CD4-positive, alpha-beta memory T cell (primary cell): Measurements from ENCODE around the gene DNAL1. TPM values are rescaled to one million over a fixed set of nuclear protein-coding genes. Genes with fewer than 3 reads are reported as not detected.
A peak's percentile ranks its signal among the peaks of the same experiment; 100 is the strongest.

Experiments used
- CTCF ChIA-PET: fragments of 350-600 bp; sonication (Branson Sonifier 250); formaldehyde crosslinking; loops from one replicate; lab custom pipeline; 2021; ENCODE audit warnings: inconsistent platforms; ENCODE audit not compliant: partially characterized antibody; lab: Charles Lee
- POLR2A ChIA-PET: fragments of 350-600 bp; sonication (Branson Sonifier 250); formaldehyde crosslinking; loops from one replicate; lab custom pipeline; 2021; ENCODE audit not compliant: partially characterized antibody; lab: Charles Lee
- DNase-seq, 5 donors: peaks; one replicate each; pipeline versions ENCODE4 v3.0.0 to v3.0.0-alpha.2; 2020 to 2022; ENCODE audit warnings: mixed read lengths in 1 of 5
- H3K27ac ChIP-seq: one replicate; pipeline ENCODE4 v1.7.0; 2013; ENCODE audit warnings: low read depth, low read length
- H3K27me3 ChIP-seq: 2 replicates; pipeline ENCODE4 v1.7.0; 2013; ENCODE audit warnings: mild to moderate bottlenecking, low read length, moderate library complexity; ENCODE audit not compliant: insufficient read depth
- H3K36me3 ChIP-seq: 2 replicates; pipeline ENCODE4 v1.7.0; 2013; ENCODE audit warnings: mild to moderate bottlenecking, low read length, moderate library complexity; ENCODE audit not compliant: insufficient read depth
- H3K4me1 ChIP-seq: 2 replicates; pipeline ENCODE4 v1.7.0; 2013; ENCODE audit warnings: mild to moderate bottlenecking, low read length, moderate library complexity; ENCODE audit not compliant: insufficient read depth
- H3K4me3 ChIP-seq, 2 donors: one replicate each; pipeline ENCODE4 v1.7.0; 2013; ENCODE audit warnings: low read length in 2 of 2, mild to moderate bottlenecking in 1 of 2
- H3K9me3 ChIP-seq, 2 donors: one replicate each; pipeline ENCODE4 v1.7.0; 2013; ENCODE audit warnings: low read length in 2 of 2, control low read depth in 1 of 2; ENCODE audit not compliant: control insufficient read depth in 1 of 2
- H3K27ac Mint-ChIP-seq, 7 donors: one replicate each; pipeline ENCODE4 v1.8.0; 2020 to 2021; ENCODE audit warnings: mixed read lengths in 7 of 7, mild to moderate bottlenecking in 6 of 7, inconsistent platforms in 3 of 7, moderate library complexity in 3 of 7
- H3K27me3 Mint-ChIP-seq, 2 donors: one replicate each; pipeline ENCODE4 v1.8.0; 2020 to 2021; ENCODE audit warnings: mixed read lengths in 2 of 2
- H3K36me3 Mint-ChIP-seq, 2 donors: one replicate each; pipeline ENCODE4 v1.8.0; 2020 to 2021; ENCODE audit warnings: mixed read lengths in 2 of 2, inconsistent platforms in 1 of 2, mild to moderate bottlenecking in 1 of 2
- H3K4me1 Mint-ChIP-seq, 4 donors: one replicate each; pipeline ENCODE4 v1.8.0; 2020 to 2021; ENCODE audit warnings: mixed read lengths in 4 of 4, mild to moderate bottlenecking in 1 of 4
- H3K4me3 Mint-ChIP-seq, 8 donors: one replicate each; pipeline ENCODE4 v1.8.0; 2020 to 2021; ENCODE audit warnings: mixed read lengths in 8 of 8, mild to moderate bottlenecking in 7 of 8, moderate library complexity in 6 of 8, inconsistent platforms in 3 of 8
- H3K9me3 Mint-ChIP-seq, 8 donors: one replicate each; pipeline ENCODE4 v1.8.0; 2020 to 2021; ENCODE audit warnings: mixed read lengths in 8 of 8, mild to moderate bottlenecking in 5 of 8, inconsistent platforms in 3 of 8, moderate library complexity in 1 of 8
- intact Hi-C: fragments of 100-400 bp; cut with micrococcal nuclease; formaldehyde crosslinking; loops from one replicate; pipeline ENCODE4 v1.15.1; 2023
- polyA plus RNA-seq, 2 donors: library from polyadenylated mRNA; unstranded; fragments of 300-500 nt; fragmentation: Illumina TruSeq; gene quantifications; one replicate each; pipeline ENCODE4 v1.2.3, GENCODE V29; 2021
- total RNA-seq, 2 experiments: library from RNA; stranded (reverse); gene quantifications; one replicate each; pipeline ENCODE4 v1.2.3, GENCODE V29; 2021

The DNAL1 gene
- total and polyA plus RNA-seq, 4 experiments from 2014 or later, result 5.4 to 8.6 (median 8.1) TPM

GRCh38 chr14:73660511-73660910 lies 15.7 kb downstream of the DNAL1 start:
- Histone ChIP-seq H3K36me3 (no peaks in the 10 kb centered on the region), H3K4me1 (no peaks in the 10 kb centered on the region), H3K4me3 (no peak overlapping the region), H3K27me3 (no peaks in the 10 kb centered on the region), H3K9me3 (no peaks in the 10 kb centered on the region), H3K27ac (no peak overlapping the region)
- Mint-ChIP-seq H3K4me1 (no peaks in the 10 kb centered on the region), H3K4me3 (no peak overlapping the region), H3K27me3 (no peaks in the 10 kb centered on the region), H3K36me3 (peaks cover 15 to 22% of the 10 kb centered on the region in 2 donors), H3K9me3 (no peaks in the 10 kb centered on the region), H3K27ac (no peak overlapping the region)
- intact Hi-C loops, result no loop called here
- ChIA-PET POLR2A (no interaction called here), CTCF (no interaction called here)
- no peak for DNase-seq

GRCh38 chr14:73661872-73662271 lies 17.1 kb downstream of the DNAL1 start:
- intact Hi-C loops, result no loop called here
- POLR2A ChIA-PET, result no interaction called here

GRCh38 chr14:73662487-73662943 lies 17.7 kb downstream of the DNAL1 start:
- H3K4me3 ChIP-seq, result no peak overlapping the region
- H3K27ac Mint-ChIP-seq, result no peak overlapping the region
- DNase-seq, result no peak
- no peaks in the 10 kb centered on the region for H3K27me3 Mint-ChIP-seq
- no peaks in the 10 kb centered on the region for H3K9me3 ChIP-seq
- H3K36me3 ChIP-seq, result no peaks in the 10 kb centered on the region
- no peak overlapping the region for H3K4me3 Mint-ChIP-seq
- no peaks in the 10 kb centered on the region for H3K4me1 ChIP-seq
- no peak overlapping the region for H3K27ac ChIP-seq
- H3K36me3 Mint-ChIP-seq, result peaks cover 15 to 22% of the 10 kb centered on the region in 2 donors
- POLR2A ChIA-PET, result no interaction called here
- no peaks in the 10 kb centered on the region for H3K9me3 Mint-ChIP-seq
- intact Hi-C loops, result no loop called here
- H3K27me3 ChIP-seq, result no peaks in the 10 kb centered on the region
- no peaks in the 10 kb centered on the region for H3K4me1 Mint-ChIP-seq
- CTCF ChIA-PET, result interaction anchor here (1.0 kb wide), 1 partner anchor 12 kb away, joined by 3 read pairs; no protein-coding TSS in a partner anchor

More at GRCh38 chr14:73661872-73662271, 17.1 kb downstream of the DNAL1 start:
- H3K27ac Mint-ChIP-seq, result no peak overlapping the region
- H3K27ac ChIP-seq, result no peak overlapping the region
- H3K36me3 ChIP-seq, result no peaks in the 10 kb centered on the region
- no peaks in the 10 kb centered on the region for H3K4me1 ChIP-seq
- CTCF ChIA-PET, result interaction anchor here (1.0 kb wide), 1 partner anchor 12 kb away, joined by 3 read pairs; no protein-coding TSS in a partner anchor
- no peak for DNase-seq
- peaks cover 15 to 22% of the 10 kb centered on the region in 2 donors for H3K36me3 Mint-ChIP-seq
- no peaks in the 10 kb centered on the region for H3K9me3 ChIP-seq
- no peak overlapping the region for H3K4me3 ChIP-seq
- H3K27me3 ChIP-seq, result no peaks in the 10 kb centered on the region
- H3K9me3 Mint-ChIP-seq, result no peaks in the 10 kb centered on the region
- H3K4me3 Mint-ChIP-seq, result no peak overlapping the region
- no peaks in the 10 kb centered on the region for H3K4me1 Mint-ChIP-seq
- no peaks in the 10 kb centered on the region for H3K27me3 Mint-ChIP-seq

- ChIA-PET CTCF (no interaction called here), POLR2A (no interaction called here)
- no peaks in the 10 kb centered on the region for H3K27me3 Mint-ChIP-seq
- no peaks in the 10 kb centered on the region for H3K36me3 ChIP-seq
- H3K9me3 ChIP-seq, result no peaks in the 10 kb centered on the region
- H3K4me1 Mint-ChIP-seq, result no peaks in the 10 kb centered on the region
- no peaks in the 10 kb centered on the region for H3K4me1 ChIP-seq
- H3K36me3 Mint-ChIP-seq, result peaks cover 11 to 22% of the 10 kb centered on the region in 2 donors
- intact Hi-C loops, result no loop called here
- no peak overlapping the region for H3K27ac ChIP-seq
- H3K4me3 ChIP-seq, result no peak overlapping the region
- no peak for DNase-seq
- no peaks in the 10 kb centered on the region for H3K27me3 ChIP-seq
- H3K4me3 Mint-ChIP-seq, result peak overlapping the region in 1 of 8 donors; percentile 57
- H3K9me3 Mint-ChIP-seq, result no peaks in the 10 kb centered on the region
- no peak overlapping the region for H3K27ac Mint-ChIP-seq
These were observed 18.9 kb downstream of the DNAL1 start for GRCh38 chr14:73663548-73664212.

GRCh38 chr14:73665130-73665529 lies 20.3 kb downstream of the DNAL1 start:
- POLR2A ChIA-PET, result no interaction called here
- intact Hi-C loops, result no loop called here
- Histone ChIP-seq H3K4me1 (no peaks in the 10 kb centered on the region), H3K27ac (no peak overlapping the region), H3K4me3 (no peak overlapping the region), H3K9me3 (no peaks in the 10 kb centered on the region), H3K27me3 (no peaks in the 10 kb centered on the region), H3K36me3 (no peaks in the 10 kb centered on the region)
- no peaks in the 10 kb centered on the region for H3K4me1 Mint-ChIP-seq
- no peaks in the 10 kb centered on the region for H3K9me3 Mint-ChIP-seq
- DNase-seq, result no peak
- H3K4me3 Mint-ChIP-seq, result no peak overlapping the region
- no peaks in the 10 kb centered on the region for H3K27me3 Mint-ChIP-seq
- no peak overlapping the region for H3K27ac Mint-ChIP-seq
- H3K36me3 Mint-ChIP-seq, result peaks cover 10 to 22% of the 10 kb centered on the region in 2 donors
- CTCF ChIA-PET, result no interaction called here

GRCh38 chr14:73666583-73666982 lies 21.8 kb downstream of the DNAL1 start:
- H3K36me3 ChIP-seq, result no peaks in the 10 kb centered on the region
- Mint-ChIP-seq H3K4me3 (no peak overlapping the region), H3K27ac (no peak overlapping the region), H3K9me3 (no peaks in the 10 kb centered on the region), H3K36me3 (peaks cover 10 to 18% of the 10 kb centered on the region in 2 donors), H3K27me3 (no peaks in the 10 kb centered on the region), H3K4me1 (no peaks in the 10 kb centered on the region)
- H3K4me1 ChIP-seq, result no peaks in the 10 kb centered on the region
- H3K27ac ChIP-seq, result no peak overlapping the region
- CTCF ChIA-PET, result no interaction called here
- no peaks in the 10 kb centered on the region for H3K9me3 ChIP-seq
- H3K4me3 ChIP-seq, result no peak overlapping the region
- no peak for DNase-seq
- intact Hi-C loops, result no loop called here
- H3K27me3 ChIP-seq, result no peaks in the 10 kb centered on the region
- POLR2A ChIA-PET, result no interaction called here

GRCh38 chr14:73667854-73668253 lies 23.1 kb downstream of the DNAL1 start:
- Histone ChIP-seq H3K4me1 (no peaks in the 10 kb centered on the region), H3K9me3 (no peaks in the 10 kb centered on the region), H3K27ac (no peak overlapping the region), H3K36me3 (no peaks in the 10 kb centered on the region), H3K4me3 (no peak overlapping the region), H3K27me3 (no peaks in the 10 kb centered on the region)
- Mint-ChIP-seq H3K27ac (peak overlapping the region in 1 of 7 donors; percentile 77), H3K4me1 (no peaks in the 10 kb centered on the region), H3K9me3 (no peaks in the 10 kb centered on the region), H3K27me3 (no peaks in the 10 kb centered on the region), H3K36me3 (peaks cover 3 to 12% of the 10 kb centered on the region in 2 donors), H3K4me3 (no peak overlapping the region)
- ChIA-PET POLR2A (interaction anchor here (1.7 kb wide), 1 partner anchor 17 kb away, joined by 3 read pairs; no protein-coding TSS in a partner anchor), CTCF (interaction anchor here (1.6 kb wide), 1 partner anchor 24 kb away, joined by 3 read pairs; no protein-coding TSS in a partner anchor)
- intact Hi-C loops, result no loop called here
- no peak for DNase-seq
